HEK293T (cell line): Measurements from ENCODE around the gene KLHL6.

Experiments
- CTCF ChIA-PET: fragments of 350-600 bp; formaldehyde crosslinking; extraction: SDS; loops from one replicate; lab custom pipeline; 2021; ENCODE audit warnings: antibody characterized with exemption, inconsistent platforms; lab: Yijun Ruan, JAX
- POLR2A ChIA-PET: fragments of 350-600 bp; formaldehyde crosslinking; extraction: SDS; loops from one replicate; lab custom pipeline; 2020; ENCODE audit warnings: antibody characterized with exemption, inconsistent platforms; lab: Yijun Ruan, JAX
- DNase-seq: peaks from one replicate; pipeline ENCODE4 v3.0.0; 2012; ENCODE audit warnings: mixed read lengths; ENCODE audit errors: extremely low spot score
- ARNT ChIP-seq: fragments of 450-650 bp; IDR thresholded peaks from 2 replicates; pipeline ENCODE4 v1.6.1; 2017; ENCODE audit warnings: mild to moderate bottlenecking
- BHLHE40 ChIP-seq: fragments of 450-650 bp; IDR thresholded peaks from 2 replicates; pipeline ENCODE4 v1.6.1; 2016; ENCODE audit warnings: mild to moderate bottlenecking, moderate library complexity, borderline replicate concordance
- CTBP1 ChIP-seq: fragments of 450-650 bp; IDR thresholded peaks from 2 replicates; pipeline ENCODE4 v1.6.1; 2016; ENCODE audit warnings: borderline replicate concordance
- ELF4 ChIP-seq: fragments of 450-650 bp; IDR thresholded peaks from 2 replicates; pipeline ENCODE4 v1.6.1; 2017; ENCODE audit warnings: antibody characterized with exemption
- FOXA1 ChIP-seq: fragments of 450-650 bp; IDR thresholded peaks from 2 replicates; pipeline ENCODE4 v1.6.1; 2016; ENCODE audit warnings: mild to moderate bottlenecking
- FOXK2 ChIP-seq: fragments of 450-650 bp; IDR thresholded peaks from 2 replicates; pipeline ENCODE4 v1.6.1; 2016; ENCODE audit warnings: mild to moderate bottlenecking
- FOXM1 ChIP-seq: fragments of 450-650 bp; IDR thresholded peaks from 2 replicates; pipeline ENCODE4 v1.6.1; 2017; ENCODE audit warnings: mild to moderate bottlenecking, borderline replicate concordance
- HDGF ChIP-seq: fragments of 450-650 bp; IDR thresholded peaks from 2 replicates; pipeline ENCODE4 v1.6.1; 2017; ENCODE audit warnings: antibody characterized with exemption, borderline replicate concordance
- L3MBTL2 ChIP-seq: fragments of 450-650 bp; conservative IDR thresholded peaks from 2 replicates; pipeline ENCODE4 v1.6.1; 2016; ENCODE audit warnings: mild to moderate bottlenecking
- LEF1 ChIP-seq: fragments of 450-650 bp; IDR thresholded peaks from 2 replicates; pipeline ENCODE4 v1.6.1; 2017; ENCODE audit warnings: mild to moderate bottlenecking, borderline replicate concordance
- NFRKB ChIP-seq: fragments of 450-650 bp; IDR thresholded peaks from 2 replicates; pipeline ENCODE4 v1.6.1; 2016; ENCODE audit warnings: mild to moderate bottlenecking, moderate library complexity
- SP1 ChIP-seq: fragments of 450-650 bp; IDR thresholded peaks from 2 replicates; pipeline ENCODE4 v1.6.1; 2017
- SUZ12 ChIP-seq: fragments of 450-650 bp; IDR thresholded peaks from 2 replicates; pipeline ENCODE4 v1.6.1; 2016; ENCODE audit warnings: mild to moderate bottlenecking
- TARDBP ChIP-seq: fragments of 450-650 bp; IDR thresholded peaks from 2 replicates; pipeline ENCODE4 v1.6.1; 2016
- ZNF384 ChIP-seq: fragments of 450-650 bp; IDR thresholded peaks from 2 replicates; pipeline ENCODE4 v1.6.1; 2016
- TF ChIP-seq, protein P1 (sequence below): fragments of 450-650 bp; IDR thresholded peaks from 2 replicates; pipeline ENCODE4 v1.6.1; 2016

KLHL6 gene, protein sequence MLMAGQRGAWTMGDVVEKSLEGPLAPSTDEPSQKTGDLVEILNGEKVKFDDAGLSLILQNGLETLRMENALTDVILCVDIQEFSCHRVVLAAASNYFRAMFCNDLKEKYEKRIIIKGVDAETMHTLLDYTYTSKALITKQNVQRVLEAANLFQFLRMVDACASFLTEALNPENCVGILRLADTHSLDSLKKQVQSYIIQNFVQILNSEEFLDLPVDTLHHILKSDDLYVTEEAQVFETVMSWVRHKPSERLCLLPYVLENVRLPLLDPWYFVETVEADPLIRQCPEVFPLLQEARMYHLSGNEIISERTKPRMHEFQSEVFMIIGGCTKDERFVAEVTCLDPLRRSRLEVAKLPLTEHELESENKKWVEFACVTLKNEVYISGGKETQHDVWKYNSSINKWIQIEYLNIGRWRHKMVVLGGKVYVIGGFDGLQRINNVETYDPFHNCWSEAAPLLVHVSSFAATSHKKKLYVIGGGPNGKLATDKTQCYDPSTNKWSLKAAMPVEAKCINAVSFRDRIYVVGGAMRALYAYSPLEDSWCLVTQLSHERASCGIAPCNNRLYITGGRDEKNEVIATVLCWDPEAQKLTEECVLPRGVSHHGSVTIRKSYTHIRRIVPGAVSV

DNA sequence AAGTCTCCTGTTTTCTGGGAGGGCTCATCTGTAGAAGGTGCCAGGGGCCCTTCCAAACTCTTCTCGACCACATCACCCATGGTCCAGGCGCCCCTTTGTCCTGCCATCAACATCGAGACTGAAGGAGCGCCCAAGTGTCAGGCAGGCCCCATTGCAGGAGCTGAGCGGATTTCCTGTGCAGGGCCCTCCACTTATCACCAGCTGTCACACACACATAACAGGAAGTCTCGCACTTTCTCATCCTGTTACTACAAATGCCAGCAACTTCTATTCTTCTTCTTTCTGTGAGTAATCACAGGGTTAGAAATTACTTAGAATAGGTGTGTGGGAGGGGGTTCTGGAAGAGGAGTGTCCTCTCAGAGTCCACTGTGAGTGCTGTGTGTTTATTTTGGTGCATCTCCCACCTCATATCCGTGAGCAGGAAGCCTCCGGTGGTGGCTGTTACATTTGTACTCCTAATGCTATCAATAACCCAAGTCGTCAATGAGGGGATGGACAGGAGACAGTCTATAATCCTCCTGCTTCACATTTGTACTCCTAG, at the start of gene KLHL6:
KLHL6 (minus strand) TSS at position 166 of the 541 bp plus-strand sequence; CDS start at position 113, 53 bp downstream.
- TF ChIP-seq NFRKB (no peak), FOXK2 (no peak), SUZ12 (no peak), TARDBP (no peak), FOXA1 (no peak), ARNT (no peak), BHLHE40 (no peak), L3MBTL2 (no peak), ZNF384 (no peak), LEF1 (no peak), ELF4 (no peak), HDGF (no peak), CTBP1 (no peak), FOXM1 (no peak), SP1 (no peak)
- TF ChIP-seq, protein P1, sequence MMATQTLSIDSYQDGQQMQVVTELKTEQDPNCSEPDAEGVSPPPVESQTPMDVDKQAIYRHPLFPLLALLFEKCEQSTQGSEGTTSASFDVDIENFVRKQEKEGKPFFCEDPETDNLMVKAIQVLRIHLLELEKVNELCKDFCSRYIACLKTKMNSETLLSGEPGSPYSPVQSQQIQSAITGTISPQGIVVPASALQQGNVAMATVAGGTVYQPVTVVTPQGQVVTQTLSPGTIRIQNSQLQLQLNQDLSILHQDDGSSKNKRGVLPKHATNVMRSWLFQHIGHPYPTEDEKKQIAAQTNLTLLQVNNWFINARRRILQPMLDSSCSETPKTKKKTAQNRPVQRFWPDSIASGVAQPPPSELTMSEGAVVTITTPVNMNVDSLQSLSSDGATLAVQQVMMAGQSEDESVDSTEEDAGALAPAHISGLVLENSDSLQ: no peak
- no peak for DNase-seq
- POLR2A ChIA-PET: no interaction called here
- CTCF ChIA-PET: no interaction called here

DNA sequence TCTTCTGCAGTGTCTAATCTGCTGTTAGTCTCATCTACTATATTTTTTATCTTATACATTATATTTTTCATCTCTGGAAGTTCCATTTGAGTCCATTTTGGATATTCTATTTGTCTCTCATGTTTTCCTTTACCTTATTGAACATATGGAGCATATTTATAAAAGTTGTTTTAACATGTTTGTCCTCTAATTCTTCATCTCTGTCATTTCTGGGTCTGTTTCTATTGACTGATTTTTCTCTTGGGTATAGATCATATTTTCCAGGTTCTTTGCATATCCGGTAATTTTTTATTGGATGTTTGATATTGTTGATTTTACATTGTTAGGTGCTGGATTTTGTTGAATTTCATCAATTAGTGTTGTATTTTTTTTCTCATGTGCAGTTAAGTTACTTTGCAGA, 42.5 kb upstream of the KLHL6 start:
- no peak for DNase-seq
- CTCF ChIA-PET: no interaction called here
- POLR2A ChIA-PET: no interaction called here

DNA sequence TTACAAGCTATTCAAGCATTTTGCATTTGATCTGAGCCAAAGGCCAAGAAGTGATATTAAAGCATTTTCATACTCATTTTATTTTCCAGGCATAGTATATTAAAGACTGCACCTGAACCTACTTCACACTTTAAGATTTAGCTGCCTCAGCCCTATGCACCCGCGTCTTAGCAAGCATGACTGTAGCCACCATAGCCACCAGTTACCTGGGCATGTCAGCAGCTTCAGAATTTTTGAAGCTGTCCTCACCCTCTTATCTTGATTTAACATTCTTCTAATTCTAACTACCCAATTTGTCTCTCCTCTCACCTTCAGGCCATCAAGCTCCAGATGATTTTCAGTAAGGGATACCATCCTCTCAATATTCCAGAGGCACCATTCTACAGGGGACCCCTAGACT, 39.1 kb upstream of the KLHL6 start:
- POLR2A ChIA-PET: no interaction called here
- CTCF ChIA-PET: no interaction called here
- DNase-seq: no peak
- TF ChIP-seq ELF4 (no peak), L3MBTL2 (no peak), CTBP1 (no peak), SUZ12 (no peak), FOXA1 (no peak), BHLHE40 (no peak), ARNT (no peak), FOXK2 (no peak), LEF1 (no peak), FOXM1 (no peak), SP1 (no peak), TARDBP (no peak), HDGF (no peak)
- TF ChIP-seq, protein P1: no peak

More for the DNA sequence above, 42.5 kb upstream of the KLHL6 start:
- TF ChIP-seq L3MBTL2 (no peak), ZNF384 (no peak)
- TF ChIP-seq, protein P1: no peak

DNA sequence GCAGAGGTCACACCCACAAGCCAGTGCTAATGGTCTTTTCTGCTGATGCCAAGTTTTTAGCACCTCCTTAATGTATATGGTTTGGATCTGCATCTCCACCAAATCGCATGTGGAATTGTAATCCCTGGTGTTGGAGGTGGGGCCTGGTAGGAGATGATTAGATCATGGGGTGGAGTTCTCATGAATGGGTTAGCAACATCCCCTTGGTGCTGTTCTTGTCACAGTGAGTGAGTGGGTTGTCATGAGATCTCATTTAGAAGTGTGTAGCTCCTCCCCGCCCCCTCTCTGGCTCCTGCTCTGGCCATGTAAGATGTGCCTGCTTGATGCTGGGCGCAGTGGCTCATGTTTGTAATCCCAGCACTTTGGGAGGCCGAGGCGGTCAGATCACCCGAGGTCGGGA, 37.3 kb upstream of the KLHL6 start:
- no peak for DNase-seq
- POLR2A ChIA-PET: no interaction called here
- TF ChIP-seq TARDBP (no peak), SUZ12 (no peak), ELF4 (no peak), FOXK2 (no peak), ZNF384 (no peak), L3MBTL2 (no peak), CTBP1 (no peak), SP1 (no peak), FOXA1 (no peak)
- CTCF ChIA-PET: no interaction called here

DNA sequence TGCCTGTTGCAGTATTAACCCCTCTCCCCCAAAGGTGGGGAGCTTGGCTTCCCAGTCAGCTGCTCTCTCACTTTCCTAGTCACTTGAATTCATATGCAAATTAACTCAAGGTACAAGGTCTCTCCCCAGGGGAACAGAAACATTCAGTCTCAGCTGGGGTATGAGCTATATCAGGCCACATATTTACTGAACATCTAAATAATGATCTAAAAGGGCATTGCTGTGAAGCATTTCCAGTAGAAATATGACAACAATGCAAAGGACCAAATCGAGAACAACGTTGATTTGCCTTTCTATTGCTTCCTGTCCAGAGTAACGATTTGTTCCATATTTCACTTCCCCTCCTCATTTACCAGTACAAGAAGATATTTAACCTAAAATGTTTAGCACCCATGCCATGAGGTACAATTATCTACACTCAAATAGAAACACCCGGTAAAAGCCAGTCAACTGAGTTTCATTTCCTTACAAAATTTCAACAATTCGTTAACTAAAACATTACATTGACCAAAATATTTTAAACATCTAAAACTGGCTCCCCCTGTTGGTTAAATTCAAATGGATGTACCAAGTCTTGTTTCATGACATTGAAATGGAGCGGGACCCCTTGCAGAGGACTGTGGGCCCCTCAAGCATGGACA, 36.5 kb upstream of the KLHL6 start:
- CTCF ChIA-PET: no interaction called here
- no peak for DNase-seq
- TF ChIP-seq L3MBTL2 (no peak), FOXK2 (no peak), BHLHE40 (no peak), CTBP1 (no peak), SUZ12 (no peak), SP1 (no peak), TARDBP (no peak), NFRKB (no peak), ARNT (no peak), LEF1 (no peak)
- TF ChIP-seq, protein P1: no peak
- POLR2A ChIA-PET: no interaction called here
